ENCODE results near the gene SRRD.

Gene SRRD

GRCh38 chr22:26453812-26454500 lies 29.7 kb upstream of the SRRD start:
- peak; percentile 30 to 87 for DNase-seq

- no peak for DNase-seq
Observed at GRCh38 chr22:26457661-26458272, 25.9 kb upstream of the SRRD start.

GRCh38 chr22:26460202-26460601 lies 23.5 kb upstream of the SRRD start:
- DNase-seq: no peak

GRCh38 chr22:26461188-26461810 lies 22.4 kb upstream of the SRRD start:
- DNase-seq: peak; percentile 24 to 74

- no peak for DNase-seq
Observed at GRCh38 chr22:26462051-26462450, 21.6 kb upstream of the SRRD start.

DNA sequence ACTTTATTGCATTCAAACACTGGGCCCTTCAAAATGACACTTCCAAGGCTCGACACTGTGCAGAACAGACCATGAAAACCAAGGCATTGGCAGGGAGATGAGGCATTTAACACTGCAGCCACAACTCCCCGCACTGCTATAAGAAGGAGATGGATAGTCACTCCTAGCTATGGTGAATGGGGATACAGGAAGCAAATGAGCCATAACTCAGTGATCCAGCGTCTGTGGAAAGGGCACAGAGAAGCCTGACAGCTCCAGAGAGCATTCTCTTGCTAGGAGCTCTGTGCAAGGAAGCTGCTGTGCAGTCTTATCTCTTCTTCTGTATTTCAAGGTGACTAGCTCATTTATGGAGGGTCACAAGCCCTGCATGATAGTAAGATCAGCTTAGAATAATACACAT lies 21.0 kb upstream of the SRRD start:
- no peak for DNase-seq

DNA sequence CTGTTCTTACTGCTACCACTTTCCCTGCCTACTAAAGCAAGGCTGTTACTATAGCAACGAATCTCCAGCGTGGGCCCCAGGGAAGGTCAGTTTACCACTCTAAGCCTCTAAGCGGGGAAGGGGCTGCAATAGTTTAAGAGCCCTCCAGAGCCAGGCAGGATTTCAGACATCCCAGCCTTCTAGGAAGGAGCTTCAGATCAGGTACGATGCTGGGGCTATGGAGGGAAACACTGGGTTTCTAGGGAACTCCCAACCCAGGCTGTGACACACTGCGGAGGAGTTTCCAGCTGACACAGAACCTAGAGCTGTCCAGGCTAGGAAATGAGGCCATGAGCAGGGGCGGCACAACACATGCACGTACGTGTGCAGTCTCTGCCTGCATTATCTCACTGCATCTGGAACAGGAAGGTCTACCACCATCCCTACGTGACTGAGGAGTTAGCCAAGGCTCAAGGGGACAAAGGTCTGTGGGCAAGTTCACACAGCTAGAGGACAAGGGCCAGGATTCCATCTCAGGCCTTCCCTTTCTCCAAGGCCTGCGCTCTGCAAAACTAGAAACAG lies 20.5 kb upstream of the SRRD start:
- DNase-seq: peak in 1 of 2 experiments; percentile 70

GRCh38 chr22:26463688-26464087 lies 20.0 kb upstream of the SRRD start:
- no peak for DNase-seq

- DNase-seq: no peak
Observed at GRCh38 chr22:26464312-26464711, 19.4 kb upstream of the SRRD start.

DNA sequence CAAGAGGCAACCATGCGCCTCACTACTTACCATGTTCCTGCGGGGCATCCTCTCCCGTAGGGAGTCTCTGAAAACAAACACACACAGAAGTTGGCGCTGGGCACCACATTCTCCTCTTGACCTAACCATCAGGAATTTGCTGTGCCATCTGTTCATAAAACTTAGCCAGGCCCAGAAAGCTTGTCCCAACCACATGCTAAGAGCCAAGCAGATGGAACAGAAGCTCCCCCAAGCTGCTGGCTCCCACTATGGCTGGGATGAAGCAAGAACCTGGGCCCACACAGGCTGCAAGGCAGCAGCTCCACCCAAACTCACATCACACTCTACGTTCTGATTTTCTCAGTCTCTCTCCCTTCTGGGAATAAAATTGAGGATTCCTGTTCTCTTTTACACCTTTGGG lies 17.5 kb upstream of the SRRD start:
- DNase-seq: peak; percentile 92 to 98

DNA sequence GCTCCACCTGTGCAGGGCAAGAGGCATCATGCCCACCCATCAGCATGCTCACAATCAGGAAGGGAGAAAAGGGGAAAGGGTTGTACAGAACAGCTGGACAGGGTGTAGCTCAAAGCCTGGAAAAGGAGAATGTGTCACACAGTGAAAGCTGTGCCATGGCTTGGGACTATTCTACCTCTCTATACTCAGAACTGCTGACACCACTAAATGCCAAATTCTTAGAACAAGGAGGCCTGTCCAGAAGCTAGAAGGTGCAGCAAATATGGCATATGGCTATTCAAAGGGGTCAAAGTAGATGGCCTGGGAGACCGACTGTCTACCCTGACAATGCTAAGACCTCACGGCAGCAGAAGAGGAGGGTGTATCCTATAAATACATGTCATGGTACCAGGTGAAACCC lies 12.9 kb upstream of the SRRD start:
- DNase-seq: no peak

DNA sequence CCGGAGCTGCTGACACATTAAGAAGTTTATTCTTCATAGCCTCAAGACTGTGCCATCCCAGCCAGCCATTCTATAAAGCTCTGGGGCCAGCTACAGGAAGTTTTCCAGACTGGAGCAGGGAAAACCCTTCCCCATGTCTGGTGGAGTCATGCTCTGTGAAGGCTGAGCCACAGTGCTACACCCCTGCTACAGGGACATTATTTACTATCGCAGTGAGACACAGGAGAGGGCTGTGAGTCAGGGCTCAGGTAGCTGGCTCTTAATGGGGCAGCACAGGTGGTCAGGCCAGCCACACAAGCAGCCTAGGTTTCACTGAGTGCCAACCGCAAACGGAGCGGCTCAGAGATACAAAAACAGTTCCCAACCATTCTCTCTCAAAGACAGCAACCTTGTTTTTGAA lies 12.2 kb upstream of the SRRD start:
- no peak for DNase-seq

GRCh38 chr22:26474682-26475081 lies 9.0 kb upstream of the SRRD start:
- DNase-seq: no peak

DNA sequence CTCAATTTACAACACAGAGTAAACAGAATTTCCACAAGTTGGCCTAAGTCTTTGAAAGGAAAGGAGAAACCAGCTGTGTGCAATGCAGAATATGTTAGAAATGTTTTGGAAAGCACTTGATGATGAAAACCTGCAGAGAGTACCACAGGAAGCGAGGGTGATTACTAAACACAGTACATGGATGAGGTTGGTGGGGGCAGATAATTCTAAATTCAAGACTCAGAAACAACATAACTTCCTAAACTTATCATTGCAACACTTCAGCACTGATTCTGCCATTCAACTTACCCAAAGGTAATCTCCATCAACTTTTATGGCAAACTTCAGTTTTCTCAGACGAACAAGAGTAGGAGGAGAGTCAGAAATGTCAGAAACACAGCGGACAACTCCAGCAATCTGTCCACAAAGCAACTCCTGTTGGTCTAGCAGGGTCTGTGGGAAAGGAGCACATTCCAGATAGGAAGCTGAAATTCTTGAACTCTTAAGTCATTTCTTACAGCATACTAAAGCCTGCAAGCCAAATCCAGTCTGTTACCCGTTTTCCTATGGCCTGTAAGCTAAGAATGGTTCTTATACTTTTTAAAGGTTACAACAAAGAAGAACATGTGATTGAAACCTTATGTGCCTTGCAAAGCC lies 6.9 kb upstream of the SRRD start:
- no peak for DNase-seq

DNA sequence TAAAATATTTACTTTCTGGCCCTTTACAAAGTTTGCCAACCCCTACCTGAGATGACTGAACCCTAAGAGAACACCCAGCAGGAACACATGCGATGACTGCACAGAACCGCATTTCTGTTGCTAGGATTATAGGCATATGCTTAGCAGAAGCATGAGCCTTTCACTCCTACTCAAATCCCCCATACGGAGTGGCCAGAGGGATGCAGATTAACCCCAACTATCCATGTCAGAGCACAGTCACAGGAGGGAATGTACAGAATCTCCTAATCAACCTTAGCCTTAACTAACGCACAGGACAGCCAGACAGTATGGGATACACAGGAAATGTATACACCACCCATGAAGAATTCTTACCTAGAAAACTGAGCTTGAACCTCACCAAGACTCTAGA lies 6.3 kb upstream of the SRRD start:
- peak in 1 of 2 experiments; percentile 14 for DNase-seq

- DNase-seq: peak in 1 of 2 experiments; percentile 52
Observed at GRCh38 chr22:26479043-26479791, 4.5 kb upstream of the SRRD start.

GRCh38 chr22:26479792-26480610 lies 3.7 kb upstream of the SRRD start:
- DNase-seq: no peak

- DNase-seq: no peak
Observed at GRCh38 chr22:26480611-26480932, 3.1 kb upstream of the SRRD start.

DNA sequence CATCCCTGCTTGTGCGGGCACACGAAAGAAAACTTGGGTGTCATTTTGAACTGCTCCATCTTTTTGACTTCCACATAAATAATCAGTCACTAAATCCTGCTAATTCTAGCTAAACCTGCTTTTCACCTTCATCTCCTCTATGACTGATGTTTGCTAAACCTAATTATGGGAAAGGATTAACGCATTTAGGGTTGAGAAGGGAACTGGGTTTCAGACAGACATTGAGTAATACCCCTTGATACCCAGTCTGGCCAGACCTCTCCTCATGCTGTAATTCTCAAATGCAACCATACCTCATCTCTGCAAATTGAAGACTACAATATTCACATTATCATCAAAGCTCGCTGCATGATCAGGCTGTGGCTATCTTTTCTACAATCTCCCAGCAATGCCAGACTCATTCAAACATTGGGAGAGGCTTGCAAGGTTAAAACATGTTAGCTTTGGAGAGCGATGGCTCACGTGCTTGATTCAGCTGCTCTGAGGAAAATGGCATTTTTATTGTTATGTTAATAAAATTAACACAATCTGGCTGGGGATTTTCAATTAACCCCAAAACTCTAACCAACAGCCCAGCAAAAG lies 2.5 kb upstream of the SRRD start:
- DNase-seq: no peak

DNA sequence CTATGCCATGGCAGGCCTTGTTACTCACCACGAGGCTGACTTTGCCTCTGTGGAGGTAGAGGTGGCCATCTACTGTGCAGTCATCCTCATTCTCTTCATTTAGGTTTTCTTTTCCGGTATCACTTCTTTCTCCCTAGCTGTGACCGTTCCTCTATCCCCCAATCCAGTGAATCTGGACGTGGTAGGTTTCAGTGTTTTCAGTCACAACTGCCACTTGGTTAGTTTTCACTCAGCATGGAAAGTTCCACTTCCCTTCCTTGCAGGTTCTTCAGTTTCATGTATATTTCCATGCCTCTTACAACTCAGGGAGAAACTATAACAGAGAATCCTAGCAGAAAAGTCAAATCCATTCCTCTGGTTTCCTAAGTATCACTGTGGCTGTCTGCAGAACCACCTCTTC lies 2.0 kb upstream of the SRRD start:
- DNase-seq: no peak

- no peak for DNase-seq
Observed at GRCh38 chr22:26482161-26482560, 1.5 kb upstream of the SRRD start.

GRCh38 chr22:26483043-26483438 lies 636 bp upstream of the SRRD start:
- no peak for DNase-seq

All from NCI-H524 (cell line).